HG03460 (cell line): ENCODE measurements around the gene LYSMD1.

ENCODE experiments used
- ATAC-seq: cut with Tn5 transposase; IDR thresholded peaks from one replicate; pipeline ENCODE4 v1.9.1; 2021; ENCODE audit not compliant: unreplicated experiment

Gene LYSMD1

GRCh38 chr1:151142411-151143056, 23.2 kb downstream of the LYSMD1 start:
- ATAC-seq = no peak

GRCh38 chr1:151137789-151138188, 27.9 kb downstream of the LYSMD1 start:
- no peak for ATAC-seq

- ATAC-seq = no peak
These were observed 30.0 kb downstream of the LYSMD1 start for GRCh38 chr1:151135433-151136385.

GRCh38 chr1:151134991-151135390, 30.7 kb downstream of the LYSMD1 start:
- ATAC-seq = no peak

GRCh38 chr1:151134396-151134795, 31.3 kb downstream of the LYSMD1 start:
- no peak for ATAC-seq

GRCh38 chr1:151133018-151133806, 32.5 kb downstream of the LYSMD1 start:
- ATAC-seq = no peak

GRCh38 chr1:151132335-151133017, 33.2 kb downstream of the LYSMD1 start:
- no peak for ATAC-seq

GRCh38 chr1:151131701-151132334, 33.9 kb downstream of the LYSMD1 start:
- no peak for ATAC-seq

GRCh38 chr1:151130987-151131586, 34.6 kb downstream of the LYSMD1 start:
- ATAC-seq = peak; percentile 66

GRCh38 chr1:151128800-151129199, 36.9 kb downstream of the LYSMD1 start:
- ATAC-seq = no peak

GRCh38 chr1:151124763-151125403, 40.8 kb downstream of the LYSMD1 start:
- no peak for ATAC-seq

- no peak for ATAC-seq
These were observed 51.8 kb downstream of the LYSMD1 start for GRCh38 chr1:151113877-151114276.
